ENCODE measurements around the gene CPNE9.

DNA sequence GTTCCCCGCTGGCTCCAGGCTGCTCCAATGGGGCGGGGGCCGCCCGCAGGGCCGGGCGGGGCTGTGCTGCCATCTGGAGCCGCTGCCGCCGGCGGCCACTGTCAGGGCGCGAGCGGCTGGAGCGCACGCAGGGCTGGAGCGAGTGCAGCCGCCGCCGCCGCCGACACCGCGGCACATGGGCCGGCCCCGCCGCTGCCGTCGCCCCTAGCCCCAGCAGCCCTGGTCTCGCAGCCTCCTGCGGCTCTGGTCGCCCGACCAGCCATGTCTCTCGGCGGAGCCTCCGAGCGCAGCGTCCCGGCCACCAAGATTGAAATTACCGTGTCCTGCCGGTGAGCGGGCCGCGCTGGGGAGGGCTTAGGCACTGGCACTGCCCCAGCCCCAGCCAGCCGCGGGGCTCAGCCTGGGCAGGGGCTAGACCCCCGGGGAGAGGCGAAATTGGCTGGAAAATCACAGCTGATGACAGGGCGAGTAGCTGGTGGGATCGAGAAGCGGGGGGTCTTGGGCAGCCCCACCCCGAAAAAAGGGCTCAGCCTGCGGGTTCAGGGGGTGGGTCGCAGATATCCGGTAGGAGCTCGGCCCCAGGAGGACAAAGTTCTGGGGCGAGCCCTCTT lies at the start of gene CPNE9:
- TF ChIP-seq CTCF (conservative IDR thresholded peaks at IDR 0.05; ENCODE audit: low read depth, low read length) (no peak), EZH2phosphoT487 (IDR thresholded peaks at IDR 0.05; ENCODE audit: borderline replicate concordance, low read length) (no peak)
